ENCODE results near the gene NFKBIL1.
"Not testable (repeated sequence)": the region's sequence is repeated elsewhere in the genome, so short reads cannot be mapped to it uniquely, and the experiment has no call there.

The NFKBIL1 gene

DNA sequence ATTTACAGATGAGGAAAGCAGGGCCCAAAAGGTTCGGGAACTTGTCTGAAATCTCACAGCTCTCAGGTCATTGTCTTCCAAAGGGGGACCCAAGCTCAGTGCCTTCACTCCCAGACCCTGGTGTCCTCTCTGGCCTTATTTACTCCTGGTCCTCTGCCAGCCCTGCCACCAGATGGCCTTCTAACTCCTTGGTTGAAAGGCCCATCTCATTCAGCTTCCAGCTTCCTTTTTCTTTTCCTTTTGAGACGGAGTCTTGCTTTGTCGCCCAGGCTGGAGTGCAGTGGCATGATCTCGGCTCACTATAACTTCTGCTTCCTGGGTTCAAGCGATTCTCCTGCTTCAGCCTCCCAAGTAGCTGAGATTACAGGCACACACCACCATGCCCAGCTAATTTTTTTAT lies 4.0 kb downstream of the NFKBIL1 start:
- not testable (repeated sequence) for H3K18ac ChIP-seq (ENCODE audit: low read length); H2AK5ac ChIP-seq (ENCODE audit: low read length); H3K4ac ChIP-seq (ENCODE audit: low read depth, low read length); H3K23ac ChIP-seq (ENCODE audit: low read length); H3K9ac ChIP-seq (ENCODE audit: low read length); H2BK120ac ChIP-seq (ENCODE audit: low read depth, low read length); H3K56ac ChIP-seq (ENCODE audit: low read length); H4K8ac ChIP-seq (ENCODE audit: low read depth, low read length); H3K4me3 ChIP-seq (ENCODE audit: low read length); H3K36me3 ChIP-seq (ENCODE audit: control insufficient read depth, insufficient read depth, low read length); H2BK15ac ChIP-seq (replicated peaks; ENCODE audit: low read depth); H3K79me2 ChIP-seq (ENCODE audit: control insufficient read depth, insufficient read depth, low read length); H3K27me3 ChIP-seq (ENCODE audit: insufficient read depth, low read length, poor library complexity); H3K4me1 ChIP-seq (ENCODE audit: control insufficient read depth, low read depth, low read length); H4K5ac ChIP-seq (ENCODE audit: low read length); H3K79me1 ChIP-seq (ENCODE audit: low read length); H2BK5ac ChIP-seq (ENCODE audit: low read length); H3K4me2 ChIP-seq (ENCODE audit: low read length); H3K27ac ChIP-seq (ENCODE audit: low read depth, low read length)
- DNase-seq = peak; percentile 85
- no CpG with 5 or more reads among the region's 5 CpGs for WGBS (ENCODE audit: extremely low coverage, insufficient coverage, low lambda C conversion rate)

DNA sequence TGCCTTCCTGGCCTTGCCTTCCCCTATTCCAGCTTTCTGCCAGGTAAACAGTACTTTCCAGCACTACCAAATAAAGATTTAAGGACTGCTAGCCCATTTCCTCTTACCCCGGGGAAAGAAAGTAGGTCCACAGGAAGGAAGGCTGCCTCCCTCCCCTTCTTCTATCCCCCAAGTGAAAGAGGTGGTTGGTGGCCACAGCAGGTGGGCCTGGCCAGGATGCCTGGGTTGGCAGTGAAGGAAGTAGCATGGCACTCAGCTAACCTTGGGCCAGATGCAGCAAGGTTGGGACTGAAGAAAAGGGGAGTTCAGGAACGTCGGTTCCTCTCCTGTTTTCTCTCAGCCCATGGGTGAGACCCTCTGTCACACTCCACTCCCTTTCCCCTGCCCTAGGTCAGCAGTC lies 8.9 kb downstream of the NFKBIL1 start:
- Histone ChIP-seq H2BK5ac (ENCODE audit: low read length) (no peak overlapping the region), H3K79me2 (ENCODE audit: control insufficient read depth, insufficient read depth, low read length) (no peaks in the 10 kb centered on the region), H3K9ac (ENCODE audit: low read length) (no peak overlapping the region), H3K36me3 (ENCODE audit: control insufficient read depth, insufficient read depth, low read length) (peaks cover 6% of the 10 kb centered on the region), H3K4me1 (ENCODE audit: control insufficient read depth, low read depth, low read length) (peaks cover 7% of the 10 kb centered on the region), H3K27me3 (ENCODE audit: insufficient read depth, low read length, poor library complexity) (no peaks in the 10 kb centered on the region), H3K4me3 (ENCODE audit: low read length) (no peak overlapping the region), H2AK5ac (ENCODE audit: low read length) (no peak overlapping the region), H4K5ac (ENCODE audit: low read length) (no peak overlapping the region), H3K56ac (ENCODE audit: low read length) (no peak overlapping the region), H2BK120ac (ENCODE audit: low read depth, low read length) (no peak overlapping the region), H2BK15ac (replicated peaks; ENCODE audit: low read depth) (no peak overlapping the region), H3K4me2 (ENCODE audit: low read length) (no peak overlapping the region), H3K4ac (ENCODE audit: low read depth, low read length) (no peak overlapping the region), H4K8ac (ENCODE audit: low read depth, low read length) (no peak overlapping the region), H3K23ac (ENCODE audit: low read length) (no peak overlapping the region), H3K27ac (ENCODE audit: low read depth, low read length) (no peak overlapping the region), H3K79me1 (ENCODE audit: low read length) (no peaks in the 10 kb centered on the region), H3K18ac (ENCODE audit: low read length) (no peak overlapping the region)
- no peak for DNase-seq
- no CpG with 5 or more reads among the region's 3 CpGs for WGBS (ENCODE audit: extremely low coverage, insufficient coverage, low lambda C conversion rate)

DNA sequence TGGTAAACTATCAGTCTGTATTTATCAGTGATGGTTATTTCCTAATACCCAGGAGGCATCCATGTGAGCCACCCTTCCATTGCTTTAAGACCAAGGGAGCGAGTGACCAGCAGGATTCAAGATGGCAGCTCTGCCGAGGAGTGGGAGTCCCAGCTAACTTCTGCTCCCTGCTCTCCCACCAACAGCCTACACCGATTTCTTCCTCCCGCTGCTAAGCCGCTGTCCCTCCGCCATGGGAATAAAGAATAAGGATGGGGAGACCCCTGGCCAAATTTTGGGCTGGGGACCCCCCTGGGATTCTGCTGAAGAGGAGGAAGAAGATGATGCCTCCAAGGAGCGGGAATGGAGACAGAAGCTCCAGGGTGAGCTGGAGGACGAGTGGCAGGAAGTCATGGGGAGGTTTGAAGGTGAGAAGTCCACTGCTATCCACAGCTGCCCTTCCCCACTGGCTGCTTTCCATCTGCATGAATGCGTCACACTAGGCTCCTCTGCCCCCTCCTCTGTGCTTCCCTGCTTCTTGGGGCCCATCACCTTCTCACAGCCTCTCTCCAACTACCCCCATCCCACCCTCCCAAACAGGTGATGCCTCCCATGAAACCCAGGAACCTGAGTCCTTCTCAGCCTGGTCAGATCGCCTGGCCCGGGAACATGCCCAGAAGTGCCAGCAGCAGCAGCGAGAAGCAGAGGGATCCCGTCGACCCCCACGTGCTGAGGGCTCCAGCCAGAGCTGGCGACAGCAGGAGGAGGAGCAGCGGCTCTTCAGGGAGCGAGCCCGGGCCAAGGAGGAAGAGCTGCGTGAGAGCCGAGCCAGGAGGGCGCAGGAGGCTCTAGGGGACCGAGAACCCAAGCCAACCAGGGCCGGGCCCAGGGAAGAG lies 10.3 kb downstream of the NFKBIL1 start:
- no peaks in the 10 kb centered on the region for H3K79me1 ChIP-seq (ENCODE audit: low read length)
- no peak overlapping the region for H4K8ac ChIP-seq (ENCODE audit: low read depth, low read length)
- H2BK120ac ChIP-seq (ENCODE audit: low read depth, low read length) = no peak overlapping the region
- H2BK5ac ChIP-seq (ENCODE audit: low read length) = no peak overlapping the region
- no peaks in the 10 kb centered on the region for H3K27me3 ChIP-seq (ENCODE audit: insufficient read depth, low read length, poor library complexity)
- H3K23ac ChIP-seq (ENCODE audit: low read length) = no peak overlapping the region
- H3K4me2 ChIP-seq (ENCODE audit: low read length) = no peak overlapping the region
- no peak overlapping the region for H3K4ac ChIP-seq (ENCODE audit: low read depth, low read length)
- no peak overlapping the region for H3K4me3 ChIP-seq (ENCODE audit: low read length)
- no peak overlapping the region for H2BK15ac ChIP-seq (replicated peaks; ENCODE audit: low read depth)
- no peak for DNase-seq
- H3K36me3 ChIP-seq (ENCODE audit: control insufficient read depth, insufficient read depth, low read length) = peaks cover 6% of the 10 kb centered on the region
- no peak overlapping the region for H4K5ac ChIP-seq (ENCODE audit: low read length)
- H2AK5ac ChIP-seq (ENCODE audit: low read length) = no peak overlapping the region
- WGBS (ENCODE audit: extremely low coverage, insufficient coverage, low lambda C conversion rate) = no CpG with 5 or more reads among the region's 24 CpGs
- H3K27ac ChIP-seq (ENCODE audit: low read depth, low read length) = no peak overlapping the region
- no peak overlapping the region for H3K56ac ChIP-seq (ENCODE audit: low read length)
- peaks cover 7% of the 10 kb centered on the region for H3K4me1 ChIP-seq (ENCODE audit: control insufficient read depth, low read depth, low read length)
- H3K9ac ChIP-seq (ENCODE audit: low read length) = no peak overlapping the region
- H3K79me2 ChIP-seq (ENCODE audit: control insufficient read depth, insufficient read depth, low read length) = no peaks in the 10 kb centered on the region
- H3K18ac ChIP-seq (ENCODE audit: low read length) = no peak overlapping the region

DNA sequence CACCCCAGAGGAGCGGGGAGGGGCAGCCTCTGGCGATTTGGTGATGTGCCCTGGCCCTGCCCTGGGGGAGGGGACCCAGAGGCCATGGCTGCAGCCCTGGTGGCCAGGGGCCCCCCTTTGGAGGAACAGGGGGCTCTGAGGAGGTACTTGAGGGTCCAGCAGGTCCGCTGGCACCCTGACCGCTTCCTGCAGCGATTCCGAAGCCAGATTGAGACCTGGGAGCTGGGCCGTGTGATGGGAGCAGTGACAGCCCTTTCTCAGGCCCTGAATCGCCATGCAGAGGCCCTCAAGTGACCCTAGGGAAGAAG lies 10.9 kb downstream of the NFKBIL1 start:
- peaks cover 6% of the 10 kb centered on the region for H3K36me3 ChIP-seq (ENCODE audit: control insufficient read depth, insufficient read depth, low read length)
- H3K9ac ChIP-seq (ENCODE audit: low read length) = no peak overlapping the region
- H4K5ac ChIP-seq (ENCODE audit: low read length) = no peak overlapping the region
- H3K4me3 ChIP-seq (ENCODE audit: low read length) = no peak overlapping the region
- WGBS (ENCODE audit: extremely low coverage, insufficient coverage, low lambda C conversion rate) = no CpG with 5 or more reads among the region's 8 CpGs
- H3K56ac ChIP-seq (ENCODE audit: low read length) = no peak overlapping the region
- H2AK5ac ChIP-seq (ENCODE audit: low read length) = no peak overlapping the region
- H3K4me2 ChIP-seq (ENCODE audit: low read length) = no peak overlapping the region
- no peaks in the 10 kb centered on the region for H3K27me3 ChIP-seq (ENCODE audit: insufficient read depth, low read length, poor library complexity)
- DNase-seq = no peak
- no peak overlapping the region for H4K8ac ChIP-seq (ENCODE audit: low read depth, low read length)
- H3K4me1 ChIP-seq (ENCODE audit: control insufficient read depth, low read depth, low read length) = peaks cover 7% of the 10 kb centered on the region
- H3K79me1 ChIP-seq (ENCODE audit: low read length) = no peaks in the 10 kb centered on the region
- H2BK5ac ChIP-seq (ENCODE audit: low read length) = no peak overlapping the region
- H3K27ac ChIP-seq (ENCODE audit: low read depth, low read length) = no peak overlapping the region
- no peak overlapping the region for H3K23ac ChIP-seq (ENCODE audit: low read length)
- no peaks in the 10 kb centered on the region for H3K79me2 ChIP-seq (ENCODE audit: control insufficient read depth, insufficient read depth, low read length)
- H2BK15ac ChIP-seq (replicated peaks; ENCODE audit: low read depth) = no peak overlapping the region
- no peak overlapping the region for H2BK120ac ChIP-seq (ENCODE audit: low read depth, low read length)
- no peak overlapping the region for H3K4ac ChIP-seq (ENCODE audit: low read depth, low read length)
- H3K18ac ChIP-seq (ENCODE audit: low read length) = no peak overlapping the region

DNA sequence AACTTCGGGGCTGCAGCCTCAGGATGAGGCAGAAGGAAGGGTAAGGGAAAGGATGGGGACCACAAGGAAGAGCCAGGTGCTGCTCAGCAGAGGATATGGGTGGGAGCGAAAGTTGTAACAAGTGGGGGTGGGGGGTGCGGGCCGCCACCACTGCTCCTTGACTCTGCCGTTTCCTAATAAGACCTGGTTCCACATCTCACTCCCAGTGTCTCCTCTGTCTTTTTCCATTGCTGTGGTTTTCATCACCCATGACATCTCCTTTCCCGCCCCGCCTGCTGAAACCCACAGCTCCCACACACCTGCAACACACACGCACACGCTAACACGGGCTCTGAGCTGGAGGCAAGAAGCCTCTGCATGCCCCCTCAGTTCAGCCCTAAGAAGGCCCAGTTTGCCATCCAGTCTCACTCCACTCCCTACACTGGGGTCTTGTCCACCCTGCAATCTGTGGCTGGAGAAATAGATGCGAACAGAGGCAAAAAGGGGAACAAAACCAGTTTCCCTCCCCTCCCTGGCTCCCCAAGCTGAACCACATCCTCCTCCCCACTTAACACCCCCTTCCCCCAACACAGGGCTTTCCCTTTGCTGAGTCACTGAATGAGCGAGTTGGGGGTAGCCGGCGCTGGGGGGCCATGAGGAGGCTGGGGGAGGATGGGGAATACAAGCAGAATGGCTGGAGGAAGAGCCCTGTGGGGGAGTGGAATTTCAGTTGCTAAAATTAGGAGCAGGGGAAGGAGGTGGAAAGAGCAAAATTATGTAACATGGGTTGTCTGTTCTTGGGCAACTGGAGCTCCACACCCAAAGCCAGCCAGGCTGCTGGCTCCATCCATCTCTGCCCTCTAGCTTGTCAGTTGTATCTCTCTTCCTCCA lies 11.5 kb downstream of the NFKBIL1 start:
- no peak overlapping the region for H4K5ac ChIP-seq (ENCODE audit: low read length)
- H3K27me3 ChIP-seq (ENCODE audit: insufficient read depth, low read length, poor library complexity) = no peaks in the 10 kb centered on the region
- no peak overlapping the region for H3K4me2 ChIP-seq (ENCODE audit: low read length)
- no peaks in the 10 kb centered on the region for H3K79me1 ChIP-seq (ENCODE audit: low read length)
- peak overlapping the region; percentile 45 for H3K23ac ChIP-seq (ENCODE audit: low read length)
- no peak overlapping the region for H2AK5ac ChIP-seq (ENCODE audit: low read length)
- H3K4me3 ChIP-seq (ENCODE audit: low read length) = no peak overlapping the region
- no peak overlapping the region for H2BK15ac ChIP-seq (replicated peaks; ENCODE audit: low read depth)
- peaks cover 6% of the 10 kb centered on the region for H3K36me3 ChIP-seq (ENCODE audit: control insufficient read depth, insufficient read depth, low read length)
- H3K27ac ChIP-seq (ENCODE audit: low read depth, low read length) = peak overlapping the region; percentile 26
- DNase-seq = no peak
- H3K79me2 ChIP-seq (ENCODE audit: control insufficient read depth, insufficient read depth, low read length) = no peaks in the 10 kb centered on the region
- H3K4ac ChIP-seq (ENCODE audit: low read depth, low read length) = no peak overlapping the region
- no peak overlapping the region for H4K8ac ChIP-seq (ENCODE audit: low read depth, low read length)
- H3K56ac ChIP-seq (ENCODE audit: low read length) = no peak overlapping the region
- H3K9ac ChIP-seq (ENCODE audit: low read length) = no peak overlapping the region
- H2BK120ac ChIP-seq (ENCODE audit: low read depth, low read length) = peak overlapping the region; percentile 7
- H3K18ac ChIP-seq (ENCODE audit: low read length) = no peak overlapping the region
- H3K4me1 ChIP-seq (ENCODE audit: control insufficient read depth, low read depth, low read length) = peaks cover 7% of the 10 kb centered on the region
- no CpG with 5 or more reads among the region's 14 CpGs for WGBS (ENCODE audit: extremely low coverage, insufficient coverage, low lambda C conversion rate)
- no peak overlapping the region for H2BK5ac ChIP-seq (ENCODE audit: low read length)
